K562 (cell line): ENCODE results near the gene LAMA5. TPM values are rescaled to one million over a fixed set of nuclear protein-coding genes. Genes with fewer than 3 reads are reported as not detected.

Source experiments
- CBX8 ChIP-seq: fragments of 200-600 bp; sonication (generic); IDR thresholded peaks from 2 replicates; pipeline ENCODE4 v1.6.1; 2012; ENCODE audit warnings: borderline replicate concordance, mixed run types, low read depth, mild to moderate bottlenecking, moderate library complexity, mixed read lengths, low read length, control low read depth, inconsistent platforms; ENCODE audit not compliant: poor library complexity, severe bottlenecking; ENCODE audit errors: extremely low read depth
- CXXC5 ChIP-seq: fragments of 250-450 bp; sonication (Bioruptor Pico); IDR thresholded peaks from 2 replicates; pipeline ENCODE4 v1.8.0; 2022; ENCODE audit warnings: inconsistent platforms, mild to moderate bottlenecking, moderate library complexity
- DDX20 ChIP-seq: fragments of 450-650 bp; IDR thresholded peaks from 2 replicates; pipeline ENCODE4 v1.6.1; 2016; ENCODE audit warnings: missing genetic modification characterization, low read depth, mild to moderate bottlenecking, missing compliant biosample characterization, moderate library complexity
- GATAD2A ChIP-seq: fragments of 450-650 bp; IDR thresholded peaks from 2 replicates; pipeline ENCODE4 v1.6.1; 2017
- HCFC1 ChIP-seq: IDR thresholded peaks from 2 replicates; pipeline ENCODE4 v1.6.1; 2012; ENCODE audit warnings: low read depth, low read length, improper control_type of control experiment
- HMGN3 ChIP-seq: IDR thresholded peaks from 2 replicates; pipeline ENCODE4 v1.6.1; 2011; ENCODE audit warnings: borderline replicate concordance, low read depth, mild to moderate bottlenecking, mixed read lengths, low read length; ENCODE audit not compliant: insufficient read length; ENCODE audit errors: extremely low read depth
- KAT7 ChIP-seq: sonication (generic); formaldehyde crosslinking; IDR thresholded peaks from 2 replicates; pipeline ENCODE4 v1.8.0; 2022; ENCODE audit warnings: missing genetic modification reagents, mild to moderate bottlenecking, borderline replicate concordance
- MEF2D ChIP-seq: conservative IDR thresholded peaks from 2 replicates; pipeline ENCODE4 v1.6.1; 2016; ENCODE audit warnings: low read depth, missing genetic modification characterization, missing compliant biosample characterization
- NR2F6 ChIP-seq: fragments of 450-650 bp; formaldehyde crosslinking; IDR thresholded peaks from 2 replicates; pipeline ENCODE4 v1.4.0; 2020; ENCODE audit warnings: mild to moderate bottlenecking
- OTX1 ChIP-seq: fragments of 450-650 bp; formaldehyde crosslinking; IDR thresholded peaks from 2 replicates; pipeline ENCODE4 v1.4.0; 2022; ENCODE audit warnings: mild to moderate bottlenecking
- RBM34 ChIP-seq: fragments of 200-400 bp; formaldehyde crosslinking; IDR thresholded peaks from 2 replicates; pipeline ENCODE4 v1.6.1; 2018; ENCODE audit warnings: low read length, borderline replicate concordance; ENCODE audit not compliant: insufficient read depth
- RFX1 ChIP-seq: fragments of 450-650 bp; IDR thresholded peaks from 2 replicates; pipeline ENCODE4 v1.6.1; 2016; ENCODE audit warnings: mild to moderate bottlenecking, moderate library complexity
- SMAD3 ChIP-seq: fragments of 450-650 bp; formaldehyde crosslinking; conservative IDR thresholded peaks from 2 replicates; pipeline ENCODE4 v1.4.0; 2020; ENCODE audit warnings: mild to moderate bottlenecking
- SMARCC2 ChIP-seq: fragments of 450-650 bp; IDR thresholded peaks from 2 replicates; pipeline ENCODE4 v1.6.1; 2017; ENCODE audit warnings: antibody characterized with exemption, moderate library complexity, mild to moderate bottlenecking, low read depth
- SUPT5H ChIP-seq: fragments of 450-650 bp; IDR thresholded peaks from 2 replicates; pipeline ENCODE4 v1.6.1; 2016
- TCF7 ChIP-seq: sonication (generic); IDR thresholded peaks from 2 replicates; pipeline ENCODE4 v1.6.1; 2016; ENCODE audit warnings: antibody characterized with exemption, borderline replicate concordance
- TGIF2 ChIP-seq: sonication (generic); formaldehyde crosslinking; IDR thresholded peaks from 2 replicates; pipeline ENCODE4 v1.8.1; 2022; ENCODE audit warnings: mild to moderate bottlenecking, missing genetic modification reagents, moderate library complexity
- ZFPM2 ChIP-seq: fragments of 250-450 bp; sonication (Bioruptor Pico); IDR thresholded peaks from 2 replicates; pipeline ENCODE4 v1.5.1; 2022; ENCODE audit warnings: mild to moderate bottlenecking
- ZNF384 ChIP-seq: IDR thresholded peaks from 2 replicates; pipeline ENCODE4 v1.6.1; 2012; ENCODE audit warnings: low read depth, low read length, improper control_type of control experiment
- ZNF444 ChIP-seq: fragments of 250-450 bp; sonication (Bioruptor Pico); IDR thresholded peaks from 2 replicates; pipeline ENCODE4 v1.4.0; 2020; ENCODE audit warnings: mild to moderate bottlenecking, moderate library complexity
- polyA plus RNA-seq, 8 experiments: library from polyadenylated mRNA; depleted of rRNA in 4 of 8; stranded (reverse) in 5 of 8; unstranded in 3 of 8; fragments of >200 nt; fragmentation: Nextera tagmentation in 2 of 8; fragmentation: Illumina TruSeq in 1 of 8; extraction: Ambion mirVana in 2 of 8; extraction: Trizol in 1 of 8; gene quantifications; 2 replicates each; pipeline versions ENCODE4 v1.2.1 to v1.2.3, GENCODE V29; 2011 to 2014; ENCODE audit warnings: inconsistent platforms in 1 of 8, missing spikeins in 1 of 8
- total RNA-seq, 7 experiments: library from RNA; depleted of rRNA in 6 of 7; stranded (reverse); fragments of >200 nt in 6 of 7; fragmentation: Illumina TruSeq in 2 of 7; extraction: Trizol in 2 of 7; gene quantifications; 2 replicates each; pipeline versions ENCODE4 v1.2.1 to v1.2.3, GENCODE V29; 2011 to 2021; ENCODE audit warnings: low replicate concordance in 1 of 7
- TF ChIP-seq, protein P1 (sequence below): fragments of 250-450 bp; sonication (Bioruptor Pico); IDR thresholded peaks from 2 replicates; pipeline ENCODE4 v1.8.0; 2022; ENCODE audit warnings: inconsistent platforms, mild to moderate bottlenecking, moderate library complexity, borderline replicate concordance
- TF ChIP-seq, protein P2 (sequence below): fragments of 250-450 bp; sonication (Bioruptor Pico); IDR thresholded peaks from 2 replicates; pipeline ENCODE4 v1.6.1; 2021; ENCODE audit warnings: mild to moderate bottlenecking
- TF ChIP-seq, protein P3 (sequence below): fragments of 250-450 bp; sonication (Bioruptor Pico); IDR thresholded peaks from 2 replicates; pipeline ENCODE4 v1.4.0; 2020
- TF ChIP-seq, protein P4 (sequence below): IDR thresholded peaks from 2 replicates; pipeline ENCODE4 v1.6.1; 2011; ENCODE audit not compliant: insufficient read length; ENCODE audit errors: extremely low read depth
- TF ChIP-seq, protein P5 (sequence below): sonication (generic); formaldehyde crosslinking; IDR thresholded peaks from 2 replicates; pipeline ENCODE4 v1.8.0; 2022; ENCODE audit warnings: missing genetic modification reagents, mild to moderate bottlenecking, moderate library complexity, borderline replicate concordance

The LAMA5 gene
- total and polyA plus RNA-seq, 9 of the 15 experiments (the other 6 are each of a cell fraction or from before 2014, with no cell fraction given), result 0.31 to 101 (median 7.8) TPM

DNA sequence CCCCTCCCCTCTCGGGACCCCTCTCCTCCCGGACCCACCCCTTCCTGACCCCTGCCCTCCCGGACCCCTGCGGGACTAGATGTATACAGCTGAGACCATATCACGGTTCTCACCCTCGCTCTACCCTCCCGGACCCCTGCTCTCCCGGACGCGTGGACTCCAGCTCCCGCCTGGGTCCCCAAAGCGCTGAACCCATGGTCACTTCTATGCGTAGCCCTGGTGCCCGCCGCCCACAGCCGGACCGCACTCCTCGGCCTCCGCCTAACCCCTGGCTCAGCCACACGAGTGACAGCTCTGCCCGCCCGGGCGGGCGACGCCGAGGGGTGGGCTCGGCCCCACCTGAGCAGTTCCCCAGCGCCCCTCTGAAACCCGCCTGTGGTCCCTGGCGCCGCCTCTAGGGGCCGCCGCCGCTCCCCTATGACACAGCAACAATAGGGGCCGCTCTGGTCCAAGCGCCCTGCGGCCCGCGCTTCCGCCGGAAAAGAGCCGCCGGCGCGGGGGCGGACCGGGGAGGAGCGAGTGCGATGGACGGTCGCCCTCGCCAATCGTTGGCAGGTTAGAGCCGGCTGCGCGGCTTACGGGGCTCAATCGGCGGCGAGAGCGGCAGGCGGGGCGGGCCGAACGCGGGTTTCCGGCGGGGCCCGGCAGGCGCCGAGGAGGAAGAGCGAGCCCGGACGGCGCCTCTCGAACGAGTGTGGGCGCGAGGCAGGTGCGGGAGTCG is 64.6 kb downstream of the LAMA5 start, which contains the start of gene ADRM1 (continued):
- no peak for TF ChIP-seq ZNF384
- no peak for TF ChIP-seq RFX1
- TF ChIP-seq, protein P1, sequence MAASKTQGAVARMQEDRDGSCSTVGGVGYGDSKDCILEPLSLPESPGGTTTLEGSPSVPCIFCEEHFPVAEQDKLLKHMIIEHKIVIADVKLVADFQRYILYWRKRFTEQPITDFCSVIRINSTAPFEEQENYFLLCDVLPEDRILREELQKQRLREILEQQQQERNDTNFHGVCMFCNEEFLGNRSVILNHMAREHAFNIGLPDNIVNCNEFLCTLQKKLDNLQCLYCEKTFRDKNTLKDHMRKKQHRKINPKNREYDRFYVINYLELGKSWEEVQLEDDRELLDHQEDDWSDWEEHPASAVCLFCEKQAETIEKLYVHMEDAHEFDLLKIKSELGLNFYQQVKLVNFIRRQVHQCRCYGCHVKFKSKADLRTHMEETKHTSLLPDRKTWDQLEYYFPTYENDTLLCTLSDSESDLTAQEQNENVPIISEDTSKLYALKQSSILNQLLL (CRISPR knock-in tag), result no peak
- TF ChIP-seq DDX20 (tag), result no peak
- no peak for TF ChIP-seq SMAD3
- TF ChIP-seq, protein P2, sequence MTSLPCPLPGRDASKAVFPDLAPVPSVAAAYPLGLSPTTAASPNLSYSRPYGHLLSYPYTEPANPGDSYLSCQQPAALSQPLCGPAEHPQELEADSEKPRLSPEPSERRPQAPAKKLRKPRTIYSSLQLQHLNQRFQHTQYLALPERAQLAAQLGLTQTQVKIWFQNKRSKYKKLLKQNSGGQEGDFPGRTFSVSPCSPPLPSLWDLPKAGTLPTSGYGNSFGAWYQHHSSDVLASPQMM, result no peak
- peak; percentile 95 for TF ChIP-seq GATAD2A
- peak; percentile 71 for TF ChIP-seq HMGN3
- TF ChIP-seq OTX1 (CRISPR knock-in tag), result no peak
- no peak for TF ChIP-seq MEF2D
- TF ChIP-seq SUPT5H, result peak; percentile 76; the same call in 1 of the 2 replicates
- TF ChIP-seq CXXC5 (CRISPR knock-in tag), result peak; percentile 94
- no peak for TF ChIP-seq TGIF2
- TF ChIP-seq, protein P3, sequence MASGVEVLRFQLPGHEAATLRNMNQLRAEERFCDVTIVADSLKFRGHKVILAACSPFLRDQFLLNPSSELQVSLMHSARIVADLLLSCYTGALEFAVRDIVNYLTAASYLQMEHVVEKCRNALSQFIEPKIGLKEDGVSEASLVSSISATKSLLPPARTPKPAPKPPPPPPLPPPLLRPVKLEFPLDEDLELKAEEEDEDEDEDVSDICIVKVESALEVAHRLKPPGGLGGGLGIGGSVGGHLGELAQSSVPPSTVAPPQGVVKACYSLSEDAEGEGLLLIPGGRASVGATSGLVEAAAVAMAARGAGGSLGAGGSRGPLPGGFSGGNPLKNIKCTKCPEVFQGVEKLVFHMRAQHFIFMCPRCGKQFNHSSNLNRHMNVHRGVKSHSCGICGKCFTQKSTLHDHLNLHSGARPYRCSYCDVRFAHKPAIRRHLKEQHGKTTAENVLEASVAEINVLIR (CRISPR knock-in tag), result 0 out of 2 replicates have a peak, but pooled peaks have one; percentile 37
- TF ChIP-seq ZNF444 (CRISPR knock-in tag), result no peak
- TF ChIP-seq CBX8, result no peak
- no peak for TF ChIP-seq SMARCC2
- TF ChIP-seq, protein P4, sequence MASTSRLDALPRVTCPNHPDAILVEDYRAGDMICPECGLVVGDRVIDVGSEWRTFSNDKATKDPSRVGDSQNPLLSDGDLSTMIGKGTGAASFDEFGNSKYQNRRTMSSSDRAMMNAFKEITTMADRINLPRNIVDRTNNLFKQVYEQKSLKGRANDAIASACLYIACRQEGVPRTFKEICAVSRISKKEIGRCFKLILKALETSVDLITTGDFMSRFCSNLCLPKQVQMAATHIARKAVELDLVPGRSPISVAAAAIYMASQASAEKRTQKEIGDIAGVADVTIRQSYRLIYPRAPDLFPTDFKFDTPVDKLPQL, result no peak
- peak; percentile 78 for TF ChIP-seq HCFC1
- no peak; the same call in 1 of the 2 replicates for TF ChIP-seq KAT7 (CRISPR knock-in tag)
- TF ChIP-seq ZFPM2 (CRISPR knock-in tag), result no peak
- 0 out of 2 replicates have a peak, but pooled peaks have one; percentile 52 for TF ChIP-seq TCF7
- TF ChIP-seq, protein P5, sequence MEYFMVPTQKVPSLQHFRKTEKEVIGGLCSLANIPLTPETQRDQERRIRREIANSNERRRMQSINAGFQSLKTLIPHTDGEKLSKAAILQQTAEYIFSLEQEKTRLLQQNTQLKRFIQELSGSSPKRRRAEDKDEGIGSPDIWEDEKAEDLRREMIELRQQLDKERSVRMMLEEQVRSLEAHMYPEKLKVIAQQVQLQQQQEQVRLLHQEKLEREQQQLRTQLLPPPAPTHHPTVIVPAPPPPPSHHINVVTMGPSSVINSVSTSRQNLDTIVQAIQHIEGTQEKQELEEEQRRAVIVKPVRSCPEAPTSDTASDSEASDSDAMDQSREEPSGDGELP (CRISPR knock-in tag), result peak; percentile 81
- no peak for TF ChIP-seq NR2F6 (CRISPR knock-in tag)
- no peak for TF ChIP-seq RBM34
